Uterus (tissue), 2 donors: Measurements from ENCODE around the gene PRPF19.

Source experiments
- POLR2A ChIP-seq, 2 donors: fragments of 450-650 bp; IDR thresholded peaks; one replicate each; pipeline ENCODE4 v1.6.1; 2016; ENCODE audit warnings: antibody characterized with exemption in 2 of 2, mild to moderate bottlenecking in 1 of 2, moderate library complexity in 1 of 2
- TF ChIP-seq, protein P1 (sequence below), 4 experiments: fragments of 200-600 bp in 2 of 4; fragments of 450-650 bp in 2 of 4; sonication (generic) in 2 of 4; IDR thresholded peaks; one replicate each; pipeline ENCODE4 v1.5.1; 2016 to 2019; ENCODE audit warnings: antibody characterized with exemption in 4 of 4, mild to moderate bottlenecking in 2 of 4, moderate library complexity in 1 of 4

DNA sequence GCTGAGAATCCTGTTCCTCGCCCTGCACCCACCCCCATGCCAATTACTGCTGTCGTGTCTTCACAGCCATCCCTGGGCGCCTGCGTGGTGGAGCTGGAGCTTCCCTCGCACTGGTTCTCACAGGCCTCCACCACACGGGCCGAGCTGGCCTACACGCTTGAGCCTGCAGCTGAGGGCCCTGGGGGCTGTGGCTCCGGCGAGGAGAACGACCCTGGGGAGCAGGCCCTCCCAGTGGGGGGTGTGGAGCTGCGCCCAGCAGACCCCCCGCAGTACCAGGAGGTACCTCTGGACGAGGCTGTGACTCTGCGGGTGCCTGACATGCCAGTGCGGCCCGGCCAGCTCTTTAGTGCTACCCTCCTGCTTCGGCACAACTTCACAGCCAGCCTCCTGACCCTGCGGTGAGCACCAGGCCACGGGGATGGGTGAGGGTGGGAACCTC is 22.2 kb upstream of the PRPF19 start:
- TF ChIP-seq, protein P1, sequence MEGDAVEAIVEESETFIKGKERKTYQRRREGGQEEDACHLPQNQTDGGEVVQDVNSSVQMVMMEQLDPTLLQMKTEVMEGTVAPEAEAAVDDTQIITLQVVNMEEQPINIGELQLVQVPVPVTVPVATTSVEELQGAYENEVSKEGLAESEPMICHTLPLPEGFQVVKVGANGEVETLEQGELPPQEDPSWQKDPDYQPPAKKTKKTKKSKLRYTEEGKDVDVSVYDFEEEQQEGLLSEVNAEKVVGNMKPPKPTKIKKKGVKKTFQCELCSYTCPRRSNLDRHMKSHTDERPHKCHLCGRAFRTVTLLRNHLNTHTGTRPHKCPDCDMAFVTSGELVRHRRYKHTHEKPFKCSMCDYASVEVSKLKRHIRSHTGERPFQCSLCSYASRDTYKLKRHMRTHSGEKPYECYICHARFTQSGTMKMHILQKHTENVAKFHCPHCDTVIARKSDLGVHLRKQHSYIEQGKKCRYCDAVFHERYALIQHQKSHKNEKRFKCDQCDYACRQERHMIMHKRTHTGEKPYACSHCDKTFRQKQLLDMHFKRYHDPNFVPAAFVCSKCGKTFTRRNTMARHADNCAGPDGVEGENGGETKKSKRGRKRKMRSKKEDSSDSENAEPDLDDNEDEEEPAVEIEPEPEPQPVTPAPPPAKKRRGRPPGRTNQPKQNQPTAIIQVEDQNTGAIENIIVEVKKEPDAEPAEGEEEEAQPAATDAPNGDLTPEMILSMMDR (IDR thresholded peaks at IDR 0.05), result no peak
- no peak for TF ChIP-seq POLR2A (IDR thresholded peaks at IDR 0.05)
